ENCODE measurements around the gene SPATA6L.

DNA sequence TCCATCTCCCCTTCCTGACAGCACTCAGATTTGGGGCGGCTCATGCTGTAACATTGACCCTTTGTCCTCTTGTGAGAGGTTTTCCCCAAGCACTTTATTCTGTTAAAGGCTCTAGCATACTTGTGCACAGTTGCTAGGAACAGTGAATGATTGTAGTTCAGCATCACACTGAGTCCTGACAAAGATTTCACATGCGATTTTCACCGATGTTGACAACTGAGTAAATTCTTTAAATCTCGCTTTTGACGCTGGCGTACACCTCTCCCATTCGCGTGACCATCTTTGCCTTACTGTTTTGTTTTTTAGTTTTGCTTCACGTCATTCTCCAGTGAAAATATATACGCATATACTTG is 13.9 kb upstream of the SPATA6L start:
- TF ChIP-seq MTA1 (CRISPR knock-in tag; IDR thresholded peaks at IDR 0.05; ENCODE audit: borderline replicate concordance) (no peak), ONECUT2 (CRISPR knock-in tag; IDR thresholded peaks at IDR 0.05) (no peak), NR2F1 (CRISPR knock-in tag; IDR thresholded peaks at IDR 0.05) (no peak), ZNF619 (CRISPR knock-in tag; IDR thresholded peaks at IDR 0.05) (no peak), ZNF207 (IDR thresholded peaks at IDR 0.05; ENCODE audit: borderline replicate concordance) (no peak), CTCF (CRISPR knock-in tag; IDR thresholded peaks at IDR 0.05) (no peak), TBL1XR1 (IDR thresholded peaks at IDR 0.05; ENCODE audit: borderline replicate concordance, low read length, partially characterized antibody) (no peak), EP300 (IDR thresholded peaks at IDR 0.05; ENCODE audit: low read depth in 2 of 2, low read length in 2 of 2) (no peak), EP300 (CRISPR knock-in tag; IDR thresholded peaks at IDR 0.05; ENCODE audit: borderline replicate concordance) (no peak), ZBTB40 (IDR thresholded peaks at IDR 0.05) (no peak), ZBTB40 (CRISPR knock-in tag; IDR thresholded peaks at IDR 0.05) (no peak), POLR2A (IDR thresholded peaks at IDR 0.05; ENCODE audit: insufficient read depth in 1 of 2, low read depth in 2 of 2, low read length in 2 of 2) (no peak)
- TF ChIP-seq, protein P1, sequence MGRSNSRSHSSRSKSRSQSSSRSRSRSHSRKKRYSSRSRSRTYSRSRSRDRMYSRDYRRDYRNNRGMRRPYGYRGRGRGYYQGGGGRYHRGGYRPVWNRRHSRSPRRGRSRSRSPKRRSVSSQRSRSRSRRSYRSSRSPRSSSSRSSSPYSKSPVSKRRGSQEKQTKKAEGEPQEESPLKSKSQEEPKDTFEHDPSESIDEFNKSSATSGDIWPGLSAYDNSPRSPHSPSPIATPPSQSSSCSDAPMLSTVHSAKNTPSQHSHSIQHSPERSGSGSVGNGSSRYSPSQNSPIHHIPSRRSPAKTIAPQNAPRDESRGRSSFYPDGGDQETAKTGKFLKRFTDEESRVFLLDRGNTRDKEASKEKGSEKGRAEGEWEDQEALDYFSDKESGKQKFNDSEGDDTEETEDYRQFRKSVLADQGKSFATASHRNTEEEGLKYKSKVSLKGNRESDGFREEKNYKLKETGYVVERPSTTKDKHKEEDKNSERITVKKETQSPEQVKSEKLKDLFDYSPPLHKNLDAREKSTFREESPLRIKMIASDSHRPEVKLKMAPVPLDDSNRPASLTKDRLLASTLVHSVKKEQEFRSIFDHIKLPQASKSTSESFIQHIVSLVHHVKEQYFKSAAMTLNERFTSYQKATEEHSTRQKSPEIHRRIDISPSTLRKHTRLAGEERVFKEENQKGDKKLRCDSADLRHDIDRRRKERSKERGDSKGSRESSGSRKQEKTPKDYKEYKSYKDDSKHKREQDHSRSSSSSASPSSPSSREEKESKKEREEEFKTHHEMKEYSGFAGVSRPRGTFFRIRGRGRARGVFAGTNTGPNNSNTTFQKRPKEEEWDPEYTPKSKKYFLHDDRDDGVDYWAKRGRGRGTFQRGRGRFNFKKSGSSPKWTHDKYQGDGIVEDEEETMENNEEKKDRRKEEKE (IDR thresholded peaks at IDR 0.05): no peak

Measured in HepG2 (cell line).